HUDEP-2 (cell line): ENCODE results near the gene GHR.
"Not testable (repeated sequence)": the region's sequence is repeated elsewhere in the genome, so short reads cannot be mapped to it uniquely, and the experiment has no call there.

Experiments
- DNase-seq, 76 experiments: peaks; one replicate each; lab custom pipeline; 2025; ENCODE audit not compliant: unreplicated experiment in 76 of 76; lab: John Stamatoyannopoulos, UW

The GHR gene

GRCh38 chr5:42680046-42680445 is 256.8 kb downstream of the GHR start:
- no peak for DNase-seq

DNA sequence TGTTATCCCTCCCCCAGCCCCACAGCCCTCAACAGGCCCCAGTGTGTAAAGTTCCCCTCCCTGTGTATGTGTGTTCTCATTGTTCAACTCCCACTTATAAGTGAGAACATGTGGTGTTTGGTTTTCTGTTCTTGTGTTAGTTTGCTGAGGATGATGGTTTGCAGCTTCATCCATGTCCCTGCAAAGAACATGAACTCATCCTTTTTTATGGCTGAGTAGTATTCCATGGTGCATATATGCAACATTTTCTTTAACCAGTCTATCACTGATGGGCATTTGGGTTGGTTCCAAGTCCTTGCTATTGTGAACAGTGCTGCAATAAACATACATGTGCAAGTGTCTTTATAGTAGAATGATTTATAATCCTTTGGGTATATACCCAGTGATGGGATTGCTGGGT is 261.8 kb downstream of the GHR start:
- not testable (repeated sequence) for DNase-seq

- DNase-seq = no peak
Measured at GRCh38 chr5:42689391-42689790, 266.2 kb downstream of the GHR start.

GRCh38 chr5:42691413-42691937 is 268.2 kb downstream of the GHR start:
- DNase-seq = no peak

DNA sequence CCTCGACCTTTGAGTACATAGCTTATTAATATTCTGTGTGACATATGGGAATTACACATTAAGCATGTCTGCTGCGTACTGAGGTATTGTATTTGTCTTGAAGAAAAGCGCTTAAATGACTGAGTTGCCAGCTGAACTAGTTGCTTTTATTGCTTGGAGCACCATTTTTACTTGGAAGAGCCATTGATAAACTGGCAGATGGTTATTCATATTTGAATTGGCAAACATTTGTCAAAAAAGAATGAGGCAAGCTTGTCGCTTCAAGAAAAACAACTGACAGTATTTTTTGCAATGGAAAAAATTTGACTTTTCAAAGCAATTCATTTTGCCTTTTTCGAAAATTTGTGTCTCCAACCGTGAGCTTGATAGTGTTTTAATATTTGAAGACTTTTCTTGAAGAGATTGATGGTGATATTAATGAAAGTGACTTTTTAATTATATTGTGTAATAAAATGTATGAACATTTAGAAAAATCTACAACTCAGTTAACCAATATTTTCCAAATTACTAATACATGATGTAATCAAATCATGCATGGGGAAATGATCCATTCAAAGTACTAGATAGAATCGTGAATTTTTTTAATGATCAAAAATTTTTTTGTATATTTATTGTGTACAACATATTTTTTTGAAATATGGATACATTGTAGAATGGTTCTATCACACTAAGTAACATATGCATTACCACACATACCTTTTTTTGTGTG is 278.3 kb downstream of the GHR start:
- DNase-seq = no peak

DNA sequence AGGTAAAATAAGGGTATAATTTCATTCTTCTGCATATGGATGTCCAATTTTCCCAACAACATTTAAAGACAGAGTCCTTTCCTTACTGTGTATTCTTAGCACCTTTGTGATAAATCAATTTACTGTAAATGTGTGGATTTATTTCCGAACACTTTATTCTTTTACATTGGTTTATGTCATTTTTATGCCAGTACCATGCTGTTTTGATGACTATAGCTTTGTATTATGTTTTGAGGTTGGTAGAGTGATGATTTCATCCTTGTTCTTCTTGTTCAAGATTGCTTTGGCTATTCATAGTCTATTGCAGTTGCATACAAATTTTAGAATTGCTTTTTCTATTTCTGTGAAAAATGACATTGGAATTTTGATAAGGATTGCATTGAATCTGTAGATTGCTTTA is 280.0 kb downstream of the GHR start:
- no peak for DNase-seq

- no peak for DNase-seq
Measured at GRCh38 chr5:42715785-42716184, 292.5 kb downstream of the GHR start.

DNA sequence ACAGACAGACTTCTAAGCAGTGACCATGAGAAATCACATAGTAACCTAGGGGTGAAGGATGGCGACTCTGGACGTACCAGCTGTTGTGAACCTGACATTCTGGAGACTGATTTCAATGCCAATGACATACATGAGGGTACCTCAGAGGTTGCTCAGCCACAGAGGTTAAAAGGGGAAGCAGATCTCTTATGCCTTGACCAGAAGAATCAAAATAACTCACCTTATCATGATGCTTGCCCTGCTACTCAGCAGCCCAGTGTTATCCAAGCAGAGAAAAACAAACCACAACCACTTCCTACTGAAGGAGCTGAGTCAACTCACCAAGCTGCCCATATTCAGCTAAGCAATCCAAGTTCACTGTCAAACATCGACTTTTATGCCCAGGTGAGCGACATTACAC is 295.4 kb downstream of the GHR start:
- DNase-seq = no peak

GRCh38 chr5:42719034-42719433 is 295.8 kb downstream of the GHR start:
- no peak for DNase-seq

DNA sequence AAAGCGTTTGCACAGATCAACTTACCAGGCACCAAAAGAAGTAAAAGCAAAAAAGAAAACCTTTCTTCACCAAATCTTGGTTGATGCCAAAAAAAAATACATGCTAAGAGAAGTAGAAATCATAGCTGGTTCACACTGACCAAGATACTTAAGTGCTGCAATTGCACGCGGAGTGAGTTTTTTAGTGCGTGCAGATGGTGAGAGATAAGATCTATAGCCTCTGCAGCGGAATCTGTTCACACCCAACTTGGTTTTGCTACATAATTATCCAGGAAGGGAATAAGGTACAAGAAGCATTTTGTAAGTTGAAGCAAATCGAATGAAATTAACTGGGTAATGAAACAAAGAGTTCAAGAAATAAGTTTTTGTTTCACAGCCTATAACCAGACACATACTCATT is 297.0 kb downstream of the GHR start:
- no peak for DNase-seq

- DNase-seq = no peak
Measured at GRCh38 chr5:42721484-42721883, 298.2 kb downstream of the GHR start.

DNA sequence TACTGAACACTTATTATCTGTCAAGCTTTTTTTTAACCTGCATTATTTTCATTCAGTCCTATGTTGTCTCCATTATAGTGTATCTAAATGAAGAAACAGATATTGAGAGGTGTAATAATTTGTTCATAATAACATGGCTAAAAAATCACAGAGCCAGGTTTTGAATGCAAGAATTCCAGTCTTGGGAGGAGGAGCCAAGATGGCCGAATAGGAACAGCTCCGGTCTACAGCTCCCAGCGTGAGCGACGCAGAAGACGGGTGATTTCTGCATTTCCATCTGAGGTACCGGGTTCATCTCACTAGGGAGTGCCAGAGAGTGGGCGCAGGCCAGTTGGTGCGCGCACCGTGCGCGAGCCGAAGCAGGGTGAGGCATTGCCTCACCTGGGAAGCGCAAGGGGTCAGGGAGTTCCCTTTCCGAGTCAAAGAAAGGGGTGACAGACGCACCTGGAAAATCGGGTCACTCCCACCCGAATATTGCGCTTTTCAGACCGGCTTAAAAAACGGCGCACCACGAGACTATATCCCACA is 311.4 kb downstream of the GHR start:
- DNase-seq = not testable (repeated sequence)

DNA sequence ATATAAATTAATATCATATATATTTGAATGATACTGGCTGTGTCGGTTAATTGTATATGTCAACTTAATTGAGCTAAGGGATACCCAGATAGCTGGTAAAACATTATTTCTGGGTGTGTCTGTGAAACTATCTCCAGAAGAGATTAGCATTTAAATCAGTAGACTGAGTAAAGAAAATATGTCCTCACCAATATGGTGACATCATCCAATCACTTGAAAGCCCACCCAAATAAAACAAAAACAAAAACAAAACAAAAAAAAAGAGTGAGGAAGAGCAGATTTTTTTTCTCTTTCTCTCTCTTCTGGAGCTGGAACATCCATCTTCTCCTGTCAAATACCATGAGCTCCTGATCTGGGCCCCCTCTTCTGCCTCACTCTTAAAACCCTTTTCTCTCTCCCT is 317.7 kb downstream of the GHR start:
- no peak for DNase-seq

DNA sequence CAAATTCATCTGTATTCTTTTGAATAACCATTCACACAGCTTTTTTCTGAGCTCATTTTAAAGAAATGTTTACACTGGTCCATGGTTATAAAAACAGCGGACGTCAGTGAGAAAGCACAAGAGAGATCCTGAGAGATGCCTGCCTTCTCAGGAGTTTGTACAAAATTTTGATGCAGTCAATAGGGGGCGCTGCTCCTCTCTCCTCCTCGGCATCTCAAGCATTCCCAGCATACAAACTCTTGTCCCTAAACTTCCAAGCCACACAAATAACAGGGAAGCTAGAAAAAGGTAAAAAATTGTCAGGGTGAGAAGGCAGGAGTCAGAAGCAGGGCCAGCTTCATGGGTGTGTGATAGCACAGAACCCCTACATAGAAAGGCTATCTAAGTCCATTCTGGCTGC is 322.2 kb downstream of the GHR start:
- peak in 11 of 76 experiments; percentile 1 to 18 (median 6) for DNase-seq

GRCh38 chr5:42745856-42746255 is 322.6 kb downstream of the GHR start:
- no peak for DNase-seq

DNA sequence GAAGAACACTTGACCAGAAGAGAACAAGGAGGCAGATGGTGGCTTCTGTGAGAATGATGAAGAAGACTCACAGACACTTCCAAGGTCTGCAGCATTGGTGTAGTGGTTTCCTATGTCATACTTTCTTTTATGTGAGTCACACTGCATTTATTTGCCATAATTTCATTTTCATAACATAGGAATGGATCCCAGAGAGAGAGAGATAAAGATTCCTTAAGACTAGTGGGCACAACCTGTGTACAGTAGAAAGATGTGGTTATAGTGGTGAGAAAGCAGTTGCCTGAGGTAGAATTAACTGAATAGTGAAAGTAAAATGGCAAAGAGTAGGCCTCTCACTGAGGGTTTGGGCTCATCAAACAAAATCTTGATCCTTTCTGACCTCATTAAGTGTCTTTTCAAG is 325.8 kb downstream of the GHR start:
- DNase-seq = no peak

GRCh38 chr5:42750507-42750906 is 327.3 kb downstream of the GHR start:
- no peak for DNase-seq

DNA sequence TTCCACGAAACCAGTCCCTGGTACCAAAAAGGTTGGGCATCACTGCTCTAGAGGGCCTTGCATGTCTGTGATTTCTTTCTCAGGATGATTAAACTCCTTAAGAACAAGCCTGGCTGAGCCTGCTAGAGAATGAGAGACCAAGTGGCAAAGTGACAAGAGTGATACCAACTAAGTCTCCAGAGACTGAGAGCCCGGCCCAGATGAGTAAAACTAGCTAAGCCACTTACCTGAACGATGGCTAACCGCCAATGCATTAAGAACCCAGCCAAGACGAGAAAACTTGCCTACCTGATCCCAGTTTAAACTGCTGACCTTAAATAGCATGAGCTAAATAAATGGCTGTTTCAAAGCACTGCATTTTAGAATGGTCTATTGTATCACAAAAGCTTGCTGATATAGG is 327.8 kb downstream of the GHR start:
- no peak for DNase-seq

GRCh38 chr5:42753099-42753498 is 329.9 kb downstream of the GHR start:
- no peak for DNase-seq

GRCh38 chr5:42756606-42757601 is 333.7 kb downstream of the GHR start, which contains the start of gene CCDC152:
CCDC152 (plus strand) TSS chr5:42756818; CDS start chr5:42759122, 2,304 bp downstream.
- DNase-seq = peak in 16 of 76 experiments; percentile 1 to 44 (median 10)

DNA sequence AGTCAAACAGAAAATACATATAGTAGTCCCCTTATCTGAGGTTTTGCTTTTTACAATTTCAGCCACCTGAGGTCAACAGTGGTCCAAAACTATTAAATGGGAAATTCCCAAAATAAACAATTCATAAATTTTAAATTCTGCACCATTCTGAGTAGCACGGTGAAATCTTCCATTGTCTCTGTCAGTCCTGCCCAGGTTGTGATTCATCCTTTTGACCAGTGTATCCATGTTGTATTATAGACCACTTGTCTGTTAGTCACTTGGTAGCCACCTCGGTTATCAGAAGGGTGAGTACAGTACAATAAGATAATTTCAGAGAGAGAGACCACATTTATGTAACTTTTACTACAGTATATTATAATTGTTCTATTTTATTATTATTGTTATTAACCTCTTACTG is 336.2 kb downstream of the GHR start:
- DNase-seq = no peak
